ENCODE results near the gene EIPR1.
"Not testable (repeated sequence)": the region's sequence is repeated elsewhere in the genome, so short reads cannot be mapped to it uniquely, and the experiment has no call there.

Gene EIPR1

GRCh38 chr2:3200420-3200939, 177.1 kb downstream of the EIPR1 start:
- Histone ChIP-seq H3K27me3 (peaks cover 0 to 14% (median 0%) of the 10 kb centered on the region in 11 experiments; a peak in 2 of 22 replicates), H3K36me3 (peaks cover 0 to 36% (median 10%) of the 10 kb centered on the region in 11 experiments; a peak in 15 of 22 replicates), H4K20me1 (peaks cover 0 to 59% (median 16%) of the 10 kb centered on the region in 11 experiments; a peak in 15 of 22 replicates), H3K4me1 (peaks cover 32 to 62% (median 55%) of the 10 kb centered on the region in 10 experiments), H3K9ac (no peak overlapping the region), H3K4me2 (no peak overlapping the region), H3K9me3 (replicated peaks in 1 of 11) (peaks cover 0 to 5% (median 3%) of the 10 kb centered on the region in 11 experiments; a peak in 11 of 22 replicates), H3K27ac (no peak overlapping the region), H3K4me3 (no peak overlapping the region)
- no peak for TF ChIP-seq Cebpa-rat (IDR thresholded peaks at IDR 0.05)

GRCh38 chr2:3199627-3200345, 177.8 kb downstream of the EIPR1 start:
- Histone ChIP-seq H3K36me3 (peaks cover 0 to 36% (median 9%) of the 10 kb centered on the region in 11 experiments; a peak in 9 of 22 replicates), H3K27me3 (peaks cover 0 to 14% (median 0%) of the 10 kb centered on the region in 11 experiments; a peak in 2 of 22 replicates), H3K27ac (no peak overlapping the region), H3K4me3 (no peak overlapping the region), H3K4me2 (no peak overlapping the region), H3K4me1 (peaks cover 39 to 63% (median 56%) of the 10 kb centered on the region in 10 experiments), H4K20me1 (peaks cover 0 to 62% (median 19%) of the 10 kb centered on the region in 11 experiments; a peak in 15 of 22 replicates), H3K9me3 (replicated peaks in 1 of 11) (peaks cover 0 to 4% (median 0%) of the 10 kb centered on the region in 11 experiments; a peak in 1 of 22 replicates), H3K9ac (no peak overlapping the region)
- no peak for TF ChIP-seq Cebpa-rat (IDR thresholded peaks at IDR 0.05)

GRCh38 chr2:3198671-3199192, 178.9 kb downstream of the EIPR1 start:
- H3K27ac ChIP-seq; H3K9me3 ChIP-seq (replicated peaks in 1 of 11): not testable (repeated sequence)
- Histone ChIP-seq H3K9ac (peak overlapping the region in 1 of 11 experiments; percentile 52; a peak in 1 of 22 replicates), H3K4me3 (0 out of 20 replicates have a peak overlapping the region, but pooled peaks of 1 of the 10 experiments have one; percentile 18), H3K4me1 (peaks cover 49 to 63% (median 56%) of the 10 kb centered on the region in 10 experiments), H4K20me1 (peaks cover 0 to 58% (median 19%) of the 10 kb centered on the region in 11 experiments; a peak in 14 of 22 replicates), H3K36me3 (peaks cover 0 to 39% (median 15%) of the 10 kb centered on the region in 11 experiments; a peak in 14 of 22 replicates), H3K27me3 (peaks cover 0 to 14% (median 0%) of the 10 kb centered on the region in 11 experiments; a peak in 2 of 22 replicates), H3K4me2 (peak overlapping the region; percentile 67 to 88 (median 84))

GRCh38 chr2:3198119-3198518, 179.5 kb downstream of the EIPR1 start:
- Histone ChIP-seq H3K27me3 (peaks cover 0 to 14% (median 0%) of the 10 kb centered on the region in 11 experiments; a peak in 2 of 22 replicates), H3K4me2 (peak overlapping the region; percentile 67 to 88 (median 84)), H3K36me3 (peaks cover 0 to 39% (median 14%) of the 10 kb centered on the region in 11 experiments; a peak in 15 of 22 replicates), H3K4me1 (peaks cover 53 to 64% (median 58%) of the 10 kb centered on the region in 10 experiments), H3K9ac (peak overlapping the region in 6 of 11 experiments; percentile 1 to 52 (median 19); a peak in 5 of 22 replicates), H4K20me1 (peaks cover 0 to 58% (median 19%) of the 10 kb centered on the region in 11 experiments; a peak in 14 of 22 replicates), H3K4me3 (peak overlapping the region in 1 of 10 experiments; percentile 18; a peak in 1 of 20 replicates), H3K27ac (peak overlapping the region in 3 of 11 experiments; percentile 6 to 54 (median 45); a peak in 2 of 22 replicates), H3K9me3 (replicated peaks in 1 of 11) (peaks cover 0 to 4% (median 0%) of the 10 kb centered on the region in 11 experiments; a peak in 1 of 22 replicates)
- no peak for TF ChIP-seq Cebpa-rat (IDR thresholded peaks at IDR 0.05)

DNA sequence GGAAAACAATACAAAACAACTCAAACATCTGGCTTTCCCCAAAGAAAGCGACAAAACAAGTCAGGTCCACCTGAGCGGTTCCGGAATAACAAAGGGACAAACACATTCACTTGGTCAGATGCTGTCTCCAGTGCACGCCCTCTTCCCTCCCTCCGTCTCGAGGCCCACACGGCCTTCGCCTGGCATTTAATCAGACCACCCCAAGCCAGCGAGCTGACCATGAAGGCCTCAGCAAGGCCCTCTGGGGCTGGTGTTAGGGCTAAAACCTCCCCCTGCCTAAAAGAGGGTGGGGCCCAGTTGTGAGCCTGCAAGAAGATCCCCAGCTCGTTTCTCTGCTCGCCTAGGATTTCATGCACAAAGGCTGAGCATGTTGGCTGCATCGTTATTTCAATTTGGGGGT, 180.3 kb downstream of the EIPR1 start:
- H3K27me3 ChIP-seq, result peaks cover 0 to 14% (median 0%) of the 10 kb centered on the region in 11 experiments; a peak in 2 of 22 replicates
- H3K4me3 ChIP-seq, result no peak overlapping the region; a peak in 1 of 20 replicates
- peaks cover 0 to 4% (median 0%) of the 10 kb centered on the region in 11 experiments; a peak in 1 of 22 replicates for H3K9me3 ChIP-seq (replicated peaks in 1 of 11)
- H3K27ac ChIP-seq, result peak overlapping the region in 5 of 11 experiments; percentile 45 to 67 (median 58); a peak in 7 of 22 replicates
- no peak for TF ChIP-seq Cebpa-rat (IDR thresholded peaks at IDR 0.05)
- peaks cover 53 to 72% (median 66%) of the 10 kb centered on the region in 10 experiments for H3K4me1 ChIP-seq
- H3K9ac ChIP-seq, result peak overlapping the region in 5 of 11 experiments; percentile 1 to 52 (median 5); a peak in 4 of 22 replicates
- H3K36me3 ChIP-seq, result peaks cover 7 to 42% (median 17%) of the 10 kb centered on the region in 11 experiments
- peaks cover 0 to 60% (median 19%) of the 10 kb centered on the region in 11 experiments; a peak in 14 of 22 replicates for H4K20me1 ChIP-seq
- H3K4me2 ChIP-seq, result peak overlapping the region; percentile 67 to 88 (median 84)

- H3K4me1 ChIP-seq, result peaks cover 53 to 74% (median 69%) of the 10 kb centered on the region in 10 experiments
- H3K4me3 ChIP-seq, result peak overlapping the region in 2 of 10 experiments; percentile 19 to 23; a peak in 3 of 20 replicates
- H3K27me3 ChIP-seq, result peaks cover 0 to 14% (median 0%) of the 10 kb centered on the region in 11 experiments; a peak in 2 of 22 replicates
- H3K27ac ChIP-seq, result peak overlapping the region in 9 of 11 experiments; percentile 45 to 67 (median 60); a peak in 16 of 22 replicates
- no peak for TF ChIP-seq Cebpa-rat (IDR thresholded peaks at IDR 0.05)
- peaks cover 0 to 4% (median 0%) of the 10 kb centered on the region in 11 experiments; a peak in 1 of 22 replicates for H3K9me3 ChIP-seq (replicated peaks in 1 of 11)
- H3K36me3 ChIP-seq, result peaks cover 13 to 48% (median 23%) of the 10 kb centered on the region in 11 experiments
- peaks cover 0 to 63% (median 19%) of the 10 kb centered on the region in 11 experiments; a peak in 14 of 22 replicates for H4K20me1 ChIP-seq
- H3K4me2 ChIP-seq, result peak overlapping the region; percentile 67 to 88 (median 84)
- H3K9ac ChIP-seq, result peak overlapping the region in 6 of 11 experiments; percentile 39 to 61 (median 44); a peak in 9 of 22 replicates
Measured at GRCh38 chr2:3196716-3197115, 180.9 kb downstream of the EIPR1 start.

DNA sequence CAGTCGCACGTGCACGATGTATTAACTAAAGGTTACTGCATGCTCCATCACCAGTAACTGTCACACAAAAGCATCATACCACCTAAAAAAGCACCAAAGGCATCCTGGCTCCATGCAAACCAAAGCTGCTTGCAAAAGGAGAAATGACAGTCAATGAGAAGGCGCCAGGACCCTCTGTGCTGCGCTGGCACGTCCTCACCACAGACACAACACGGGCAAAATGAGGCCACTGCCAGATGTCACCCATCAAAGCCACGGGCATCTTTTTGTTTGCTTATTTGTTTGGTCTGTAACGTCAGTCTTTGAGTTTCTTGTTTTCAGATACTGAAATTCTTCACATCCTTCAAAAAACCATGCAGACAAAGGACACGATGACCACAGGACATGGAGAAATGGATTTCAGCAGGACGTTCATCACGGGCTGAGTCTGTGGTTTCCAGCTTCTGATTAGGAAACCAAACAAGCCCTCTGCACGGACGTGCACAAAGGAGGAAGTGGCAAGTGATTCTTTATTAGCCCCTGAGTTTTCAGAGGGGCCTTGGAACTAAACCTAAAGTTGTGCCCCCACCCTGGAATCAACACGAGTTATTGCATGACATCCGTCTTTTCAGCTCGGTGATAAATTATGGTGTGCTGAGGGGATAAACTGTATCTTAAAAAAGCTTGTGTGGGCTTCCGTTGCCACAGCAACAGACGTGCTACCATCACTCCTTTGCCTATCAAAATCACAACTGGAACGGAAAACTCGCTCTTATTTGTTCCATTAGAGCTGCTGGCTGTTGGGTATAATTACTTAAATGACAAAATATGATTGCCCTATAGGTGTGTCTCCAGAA, 181.8 kb downstream of the EIPR1 start:
- TF ChIP-seq Cebpa-rat (IDR thresholded peaks at IDR 0.05), result peak in 5 of 11 experiments; percentile 31 to 63 (median 42); a peak in 4 of 22 replicates
- H3K9me3 ChIP-seq (replicated peaks in 1 of 11), result peaks cover 0 to 4% (median 0%) of the 10 kb centered on the region in 11 experiments; a peak in 1 of 22 replicates
- H3K27ac ChIP-seq, result peak overlapping the region in 10 of 11 experiments; percentile 4 to 67 (median 62); a peak in 18 of 22 replicates

More for the DNA sequence above, 181.8 kb downstream of the EIPR1 start:
- Histone ChIP-seq H3K27me3 (peaks cover 0 to 14% (median 0%) of the 10 kb centered on the region in 11 experiments; a peak in 2 of 22 replicates), H3K4me1 (peaks cover 53 to 74% (median 69%) of the 10 kb centered on the region in 10 experiments), H3K4me3 (peak overlapping the region in 2 of 10 experiments; percentile 19 to 23; a peak in 3 of 20 replicates), H3K36me3 (peaks cover 21 to 48% (median 31%) of the 10 kb centered on the region in 11 experiments), H4K20me1 (peaks cover 0 to 59% (median 19%) of the 10 kb centered on the region in 11 experiments; a peak in 14 of 22 replicates), H3K9ac (peak overlapping the region in 9 of 11 experiments; percentile 6 to 61 (median 44); a peak in 15 of 22 replicates), H3K4me2 (peak overlapping the region; percentile 67 to 88 (median 84))

All from BLaER1 treated with 17β-estradiol and CSF1 and Interleukin-3, amounts not matched to agents 10 nM and 100 nM (cell line).